Activated T-cell treated with anti-CD3 and anti-CD28 coated beads, Interleukin-2, amount 50 U/mL, for 1 hour (primary cell): ENCODE measurements around the gene NFIC.

Experiments used
- DNase-seq: peaks from one replicate; pipeline ENCODE4 v3.0.0-alpha.2; 2020

The NFIC gene

DNA sequence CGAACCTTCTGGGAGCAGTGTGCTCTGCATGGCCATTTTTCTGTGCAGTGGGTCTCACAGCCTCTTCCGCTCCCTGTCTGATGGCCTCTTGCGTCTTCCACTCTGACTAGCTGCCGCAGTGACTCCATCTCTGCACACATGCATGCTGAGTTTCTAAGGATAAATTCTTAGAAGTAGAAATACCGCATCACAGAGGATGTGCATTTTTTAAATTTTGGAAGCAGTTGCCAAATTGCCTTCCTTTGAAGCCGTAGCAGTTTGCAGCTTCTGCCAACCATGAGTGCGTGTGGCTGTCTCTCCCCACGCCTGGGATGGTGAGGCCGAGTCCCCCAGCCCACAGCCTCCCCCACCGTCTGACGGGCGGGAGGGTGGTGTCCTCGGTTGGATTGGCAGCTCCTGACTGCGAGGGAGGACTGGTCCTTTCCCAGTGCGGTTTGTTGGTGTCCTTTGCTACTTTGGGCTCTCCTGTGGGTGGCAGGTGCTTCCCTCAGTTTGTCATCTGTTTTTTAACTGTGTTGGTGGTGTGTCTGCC, 149.6 kb downstream of the NFIC start:
- DNase-seq: no peak

DNA sequence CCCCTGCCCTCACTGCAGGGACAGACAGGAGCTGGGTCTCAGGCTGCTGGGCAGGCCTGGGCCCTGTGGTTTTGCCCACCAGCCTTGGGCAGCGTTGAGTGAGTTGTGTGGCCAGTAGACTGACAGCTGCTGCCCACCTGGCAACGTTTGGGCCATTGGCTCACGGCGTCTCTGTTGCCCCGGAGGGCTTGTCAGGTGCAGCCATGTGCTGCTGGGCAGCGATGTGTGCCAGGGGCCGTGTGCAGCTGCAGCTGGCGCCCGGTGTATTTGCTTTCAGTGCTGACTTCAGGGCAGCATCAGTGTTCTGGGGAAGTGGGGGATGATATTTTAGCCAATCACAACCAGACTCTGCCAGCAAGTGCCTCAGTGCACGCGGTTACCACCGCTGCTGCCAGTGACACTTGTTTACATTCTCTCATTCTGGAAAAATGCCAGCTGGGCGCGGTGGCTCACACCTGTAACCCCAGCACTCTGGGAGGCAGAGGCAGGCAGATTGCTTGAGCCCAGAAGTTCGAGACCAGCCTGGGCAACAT, 150.4 kb downstream of the NFIC start:
- DNase-seq: peak; percentile 43

DNA sequence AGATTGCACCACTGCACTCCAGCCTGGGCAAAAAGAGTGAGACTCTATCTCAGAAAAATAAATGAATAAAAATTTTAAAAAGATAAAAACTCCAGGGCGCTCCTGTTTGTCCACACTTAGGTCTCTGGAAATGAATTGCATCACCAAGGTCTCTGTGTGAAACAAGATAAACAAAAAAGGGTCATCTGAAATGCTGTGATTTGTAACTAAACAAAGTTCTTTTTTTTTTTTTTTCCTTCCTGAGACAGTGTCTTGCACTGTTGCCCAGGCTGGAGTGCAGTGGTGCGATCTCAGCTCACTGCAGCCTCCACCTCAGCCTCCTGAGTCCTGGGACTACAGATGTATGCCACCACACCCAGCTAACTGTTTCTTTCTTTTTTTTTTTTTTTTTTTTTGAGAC, 151.3 kb downstream of the NFIC start:
- no peak for DNase-seq

- DNase-seq: no peak
Measured at GRCh38 chr19:3518255-3518654, 151.9 kb downstream of the NFIC start.

- no peak for DNase-seq
Measured at GRCh38 chr19:3518659-3519058, 152.3 kb downstream of the NFIC start.
